GM23338 (cell line): ENCODE measurements around the gene ASB2. TPM values are rescaled to one million over a fixed set of nuclear protein-coding genes. Genes with fewer than 3 reads are reported as not detected.

Source experiments
- ATAC-seq: fragments of 200-7000 bp; cut with Tn5 transposase; 3 replicates; pipeline ENCODE4 v1.9.1; 2020
- DNase-seq: peaks from one replicate; pipeline ENCODE4 v3.0.0-alpha.2; 2015; ENCODE audit warnings: low spot score
- H2AFZ ChIP-seq: fragments of 200-600 bp; sonication (generic); 2 replicates; pipeline ENCODE4 v1.8.0; 2016; ENCODE audit warnings: antibody characterized with exemption, mild to moderate bottlenecking, moderate library complexity
- H3F3A ChIP-seq: fragments of 200-600 bp; sonication (generic); replicated peaks from 2 replicates; pipeline ENCODE4 v1.8.0; 2017; ENCODE audit warnings: antibody characterized with exemption, mixed run types, low read depth
- H3K27ac ChIP-seq: fragments of 200-600 bp; sonication (generic); 2 replicates; pipeline ENCODE4 v1.6.1; 2016; ENCODE audit warnings: low read depth
- H3K27me3 ChIP-seq: fragments of 200-600 bp; sonication (generic); 2 replicates; pipeline ENCODE4 v1.8.0; 2016; ENCODE audit warnings: mild to moderate bottlenecking, mixed run types, moderate library complexity; ENCODE audit not compliant: insufficient read depth
- H3K36me3 ChIP-seq: fragments of 200-600 bp; sonication (generic); 2 replicates; pipeline ENCODE4 v1.8.0; 2016; ENCODE audit warnings: mild to moderate bottlenecking; ENCODE audit not compliant: insufficient read depth
- H3K4me1 ChIP-seq: fragments of 200-600 bp; sonication (generic); 2 replicates; pipeline ENCODE4 v1.8.0; 2016; ENCODE audit warnings: mild to moderate bottlenecking, moderate library complexity; ENCODE audit not compliant: insufficient read depth
- H3K4me2 ChIP-seq: fragments of 200-600 bp; sonication (generic); 2 replicates; pipeline ENCODE4 v1.7.1; 2017; ENCODE audit warnings: mixed run types
- H3K4me3 ChIP-seq: fragments of 200-600 bp; sonication (generic); 2 replicates; pipeline ENCODE4 v1.6.1; 2016; ENCODE audit warnings: mixed run types
- H3K79me2 ChIP-seq: fragments of 200-600 bp; sonication (generic); replicated peaks from 2 replicates; pipeline ENCODE4 v1.8.0; 2017; ENCODE audit warnings: mild to moderate bottlenecking; ENCODE audit not compliant: insufficient read depth
- H3K9me2 ChIP-seq: fragments of 200-600 bp; sonication (generic); 2 replicates; pipeline ENCODE4 v1.8.0; 2017; ENCODE audit not compliant: insufficient read depth
- H4K20me1 ChIP-seq: fragments of 200-600 bp; sonication (generic); replicated peaks from 2 replicates; pipeline ENCODE4 v1.8.0; 2017; ENCODE audit warnings: mild to moderate bottlenecking; ENCODE audit not compliant: insufficient read depth
- H3K27ac Mint-ChIP-seq: 2 replicates; pipeline ENCODE4 v1.8.0; 2020; ENCODE audit warnings: inconsistent platforms, mild to moderate bottlenecking, moderate library complexity, mixed read lengths
- H3K27me3 Mint-ChIP-seq: 3 replicates; pipeline ENCODE4 v1.8.0; 2022; ENCODE audit warnings: low read depth, mild to moderate bottlenecking, moderate library complexity, mixed read lengths, inconsistent platforms; ENCODE audit not compliant: insufficient read depth, poor library complexity
- H3K36me3 Mint-ChIP-seq: 3 replicates; pipeline ENCODE4 v1.8.0; 2021; ENCODE audit warnings: low read depth, mild to moderate bottlenecking, inconsistent platforms, moderate library complexity, mixed read lengths
- H3K4me1 Mint-ChIP-seq: 3 replicates; pipeline ENCODE4 v1.8.0; 2020; ENCODE audit warnings: mild to moderate bottlenecking, inconsistent platforms, mixed read lengths
- H3K4me3 Mint-ChIP-seq: 3 replicates; pipeline ENCODE4 v1.8.0; 2021; ENCODE audit warnings: moderate library complexity, mild to moderate bottlenecking, inconsistent platforms, mixed read lengths
- H3K9me3 Mint-ChIP-seq: 3 replicates; pipeline ENCODE4 v1.8.0; 2020; ENCODE audit warnings: moderate library complexity, mild to moderate bottlenecking, inconsistent platforms, mixed read lengths
- CREB1 ChIP-seq: fragments of 250-450 bp; sonication (Bioruptor Pico); IDR thresholded peaks from 2 replicates; pipeline ENCODE4 v1.5.0; 2020; ENCODE audit warnings: low read depth, mild to moderate bottlenecking, moderate library complexity
- EZH2 ChIP-seq: fragments of 200-600 bp; sonication (generic); IDR thresholded peaks from one replicate; pipeline ENCODE4 v1.8.0; 2017; ENCODE audit warnings: antibody characterized with exemption, mild to moderate bottlenecking, low read depth; ENCODE audit not compliant: unreplicated experiment
- JUNB ChIP-seq: IDR thresholded peaks from one replicate; pipeline ENCODE4 v1.6.1; 2016; ENCODE audit warnings: antibody characterized with exemption; ENCODE audit not compliant: unreplicated experiment
- ZNF462 ChIP-seq: fragments of 250-450 bp; sonication (Bioruptor Pico); IDR thresholded peaks from 2 replicates; pipeline ENCODE4 v1.5.0; 2020; ENCODE audit warnings: mild to moderate bottlenecking, moderate library complexity
- polyA plus RNA-seq: library from polyadenylated mRNA; unstranded; fragments of >200 nt; fragmentation: Nextera tagmentation; extraction: Ambion mirVana; gene quantifications from 2 replicates; pipeline ENCODE4 v1.2.1, GENCODE V29; 2016
- total RNA-seq: library from RNA; depleted of rRNA; stranded (reverse); fragments of >200 nt; shearing (Covaris generic); gene quantifications from 2 replicates; pipeline ENCODE4 v1.2.3, GENCODE V29; 2014

The ASB2 gene
- total and polyA plus RNA-seq, 2 experiments from 2014 or later, result 1.2 to 1.7 TPM

GRCh38 chr14:93927800-93928145 is 48.6 kb downstream of the ASB2 start (continued):
- TF ChIP-seq CREB1 (CRISPR knock-in tag) (no peak), ZNF462 (CRISPR knock-in tag) (no peak)

GRCh38 chr14:93926873-93927799 is 49.2 kb downstream of the ASB2 start, which contains the start of gene FAM181A:
TSS of gene FAM181A (plus strand) at chr14:93927344. CDS start at chr14:93928286, 942 bp downstream.
- Mint-ChIP-seq H3K27me3 (peaks cover 12% of the 10 kb centered on the region), H3K4me1 (no peaks in the 10 kb centered on the region; the same call in 1 of the 3 replicates), H3K36me3 (no peaks in the 10 kb centered on the region; the same call in 2 of the 3 replicates), H3K27ac (no peak within 1 kb of the TSS), H3K9me3 (no peaks in the 10 kb centered on the region), H3K4me3 (no peak within 1 kb of the TSS)
- Histone ChIP-seq H3K9me2 (no peaks in the 10 kb centered on the region), H4K20me1 (no peaks in the 10 kb centered on the region), H3K27ac (no peak within 1 kb of the TSS), H3K79me2 (no peaks in the 10 kb centered on the region), H3K4me1 (no peaks in the 10 kb centered on the region), H3K4me2 (no peak within 1 kb of the TSS), H3K4me3 (no peak within 1 kb of the TSS), H3K27me3 (no peaks in the 10 kb centered on the region), H2AFZ (no peak within 1 kb of the TSS), H3K36me3 (no peaks in the 10 kb centered on the region), H3F3A (no peaks in the 10 kb centered on the region)
- DNase-seq, result no peak
- ATAC-seq, result peak; percentile 21; the same call in 2 of the 3 replicates
- TF ChIP-seq ZNF462 (CRISPR knock-in tag) (no peak), EZH2 (no peak), JUNB (no peak)
